Kidney (tissue), 14 donors: ENCODE measurements around the gene NSD2. TPM values are rescaled to one million over a fixed set of nuclear protein-coding genes. Genes with fewer than 3 reads are reported as not detected.
"Not testable (repeated sequence)": the region's sequence is repeated elsewhere in the genome, so short reads cannot be mapped to it uniquely, and the experiment has no call there.

Experiments used
- DNase-seq, 5 donors: peaks; one replicate each; pipeline ENCODE4 v3.0.0-alpha.2; 2013 to 2020
- FAIRE-seq: peaks from 2 replicates; lab custom pipeline; 2012; peaks lifted over from hg19 to GRCh38; lab: Jason Lieb, UNC
- H3K27ac ChIP-seq, 2 donors: one replicate each; pipeline ENCODE4 v1.7.0; 2013; ENCODE audit warnings: low read depth in 2 of 2, low read length in 2 of 2, inconsistent platforms in 1 of 2
- H3K27me3 ChIP-seq: one replicate; pipeline ENCODE4 v1.7.1; 2013; ENCODE audit warnings: low read length, inconsistent platforms; ENCODE audit not compliant: control insufficient read depth, insufficient read depth
- H3K36me3 ChIP-seq, 3 donors: one replicate each; pipeline versions ENCODE4 v1.7.0 to v1.7.1; 2013; ENCODE audit warnings: low read length in 3 of 3, control low read depth in 1 of 3, inconsistent platforms in 1 of 3; ENCODE audit not compliant: insufficient read depth in 3 of 3, control insufficient read depth in 2 of 3
- H3K4me1 ChIP-seq, 3 donors: one replicate each; pipeline versions ENCODE4 v1.7.0 to v1.7.1; 2013; ENCODE audit warnings: low read length in 3 of 3, inconsistent platforms in 1 of 3, low read depth in 1 of 3; ENCODE audit not compliant: control insufficient read depth in 2 of 3, insufficient read depth in 2 of 3
- H3K4me3 ChIP-seq, 3 donors: one replicate each; pipeline versions ENCODE4 v1.7.0 to v1.8.1; 2013; ENCODE audit warnings: low read length in 3 of 3, control low read depth in 1 of 3, inconsistent platforms in 1 of 3
- H3K9ac ChIP-seq, 3 donors: one replicate each; pipeline versions ENCODE4 v1.7.0 to v1.7.1; 2013; ENCODE audit warnings: low read length in 3 of 3, control low read depth in 1 of 3, inconsistent platforms in 1 of 3
- H3K9me3 ChIP-seq, 3 donors: one replicate each; pipeline versions ENCODE4 v1.7.0 to v1.7.1; 2013; ENCODE audit warnings: low read length in 3 of 3, control low read depth in 1 of 3, inconsistent platforms in 1 of 3; ENCODE audit not compliant: control insufficient read depth in 2 of 3, insufficient read depth in 1 of 3
- CTCF ChIP-seq: IDR thresholded peaks from 3 replicates; pipeline ENCODE4 v1.5.1; 2012; ENCODE audit warnings: mild to moderate bottlenecking, moderate library complexity, borderline replicate concordance; ENCODE audit not compliant: insufficient read depth; ENCODE audit errors: extremely low read depth
- intact Hi-C: fragments of 100-400 bp; cut with DNase I; formaldehyde crosslinking; loops from one replicate; pipeline ENCODE4 v1.11.1; 2022
- polyA plus RNA-seq: library from polyadenylated mRNA; stranded (reverse); fragments of 350-450 nt; fragmentation: Illumina TruSeq; extraction: RNeasy Lipid Tissue Mini Kit (QIAGEN cat#74804); gene quantifications from one replicate; pipeline ENCODE4 v1.2.3, GENCODE V29; 2014; ENCODE audit warnings: low read depth, low replicate concordance; ENCODE audit not compliant: insufficient read depth
- total RNA-seq: library from RNA; stranded (reverse); fragmentation: NEBNext Ultra II Directional; extraction: Animal tissue kit (Norgen Biotek cat#: 25700); gene quantifications from one replicate; pipeline ENCODE4 v1.2.1, GENCODE V29; 2021
- donor health status: control.
- donor health status: control.
- donor health status: control.
- donor health status: control.
- donor health status: control.
- donor health status: DM: yes; HTN: yes; CAD: no.
- donor health status: Normal renal cell carcinoma (clear cell type).

NSD2 gene
- total and polyA plus RNA-seq, 2 donors from 2014 or later, result 5.5 to 51.2 TPM

GRCh38 chr4:1991596-1992434 lies 120.6 kb downstream of the NSD2 start:
- Histone ChIP-seq H3K9me3 (no peaks in the 10 kb centered on the region), H3K27ac (peak overlapping the region; percentile 80 to 85), H3K4me3 (no peak overlapping the region), H3K27me3 (no peaks in the 10 kb centered on the region), H3K36me3 (peaks cover 0 to 25% (median 2%) of the 10 kb centered on the region in 3 donors), H3K9ac (no peak overlapping the region), H3K4me1 (peaks cover 0 to 8% (median 4%) of the 10 kb centered on the region in 3 donors)
- no peak for TF ChIP-seq CTCF
- FAIRE-seq (no peak), DNase-seq (peak in 3 of 5 donors; percentile 16 to 94 (median 44))
- intact Hi-C loops, result no loop called here

GRCh38 chr4:1992468-1993168 lies 121.4 kb downstream of the NSD2 start:
- peak in 1 of 5 donors; percentile 26 for DNase-seq
- Histone ChIP-seq H3K4me1 (peaks cover 0 to 8% (median 4%) of the 10 kb centered on the region in 3 donors), H3K27ac (peak overlapping the region; percentile 80 to 85), H3K9me3 (peaks cover 0 to 7% (median 0%) of the 10 kb centered on the region in 3 donors), H3K4me3 (no peak overlapping the region), H3K36me3 (peaks cover 0 to 18% (median 0%) of the 10 kb centered on the region in 3 donors), H3K27me3 (no peaks in the 10 kb centered on the region), H3K9ac (no peak overlapping the region)
- FAIRE-seq, result no peak
- TF ChIP-seq CTCF, result no peak
- intact Hi-C loops, result no loop called here

GRCh38 chr4:1993169-1993516 lies 122.0 kb downstream of the NSD2 start:
- H3K4me3 ChIP-seq, result no peak overlapping the region
- no peak overlapping the region for H3K27ac ChIP-seq
- intact Hi-C loops, result no loop called here
- H3K9ac ChIP-seq, result no peak overlapping the region
- H3K27me3 ChIP-seq, result no peaks in the 10 kb centered on the region
- peaks cover 0 to 9% (median 0%) of the 10 kb centered on the region in 3 donors for H3K9me3 ChIP-seq
- peaks cover 0 to 13% (median 0%) of the 10 kb centered on the region in 3 donors for H3K36me3 ChIP-seq
- DNase-seq, result no peak
- FAIRE-seq, result no peak
- TF ChIP-seq CTCF, result no peak
- peaks cover 0 to 8% (median 8%) of the 10 kb centered on the region in 3 donors for H3K4me1 ChIP-seq

- H3K27me3 ChIP-seq, DNase-seq, FAIRE-seq, intact Hi-C loops, H3K9ac ChIP-seq, H3K27ac ChIP-seq, H3K4me1 ChIP-seq, H3K4me3 ChIP-seq, H3K9me3 ChIP-seq: not testable (repeated sequence)
- H3K36me3 ChIP-seq, result peaks cover 0 to 10% (median 0%) of the 10 kb centered on the region in 3 donors
Measured at GRCh38 chr4:1993718-1994516, 122.7 kb downstream of the NSD2 start.
